Stimulated activated naive CD4-positive, alpha-beta T cell (primary cell): ENCODE results near the gene ADNP2.
A peak's percentile ranks its signal among the peaks of the same experiment; 100 is the strongest.

ENCODE experiments used
- DNase-seq, 6 experiments: peaks; one replicate each; lab custom pipeline; 2025; lab: John Stamatoyannopoulos, UW

ADNP2 gene

GRCh38 chr18:80105369-80106167 is 3.5 kb upstream of the ADNP2 start:
- DNase-seq, result no peak

- DNase-seq, result no peak
These were observed 2.5 kb upstream of the ADNP2 start for GRCh38 chr18:80106482-80107051.

- no peak for DNase-seq
These were observed 1.6 kb upstream of the ADNP2 start for GRCh38 chr18:80107426-80107825.

- DNase-seq, result peak in 1 of 6 experiments; percentile 17
These were observed 933 bp upstream of the ADNP2 start for GRCh38 chr18:80108121-80108536.

- DNase-seq, result peak in 2 of 6 experiments; percentile 35 to 57
These were observed 615 bp downstream of the ADNP2 start for GRCh38 chr18:80109676-80110078.

GRCh38 chr18:80112624-80113248 is 3.7 kb downstream of the ADNP2 start:
- DNase-seq, result no peak

- DNase-seq, result no peak
These were observed 6.0 kb downstream of the ADNP2 start for GRCh38 chr18:80115035-80115434.

- no peak for DNase-seq
These were observed 10.0 kb downstream of the ADNP2 start for GRCh38 chr18:80119111-80119510.

- no peak for DNase-seq
These were observed 11.9 kb downstream of the ADNP2 start for GRCh38 chr18:80120932-80121331.

GRCh38 chr18:80124131-80124530 is 15.1 kb downstream of the ADNP2 start:
- DNase-seq, result no peak

GRCh38 chr18:80126797-80127196 is 17.7 kb downstream of the ADNP2 start:
- DNase-seq, result peak in 2 of 6 experiments; percentile 14 to 21

GRCh38 chr18:80127635-80128034 is 18.6 kb downstream of the ADNP2 start:
- no peak for DNase-seq

- DNase-seq, result no peak
These were observed 20.8 kb downstream of the ADNP2 start for GRCh38 chr18:80129672-80130367.

GRCh38 chr18:80130555-80130954 is 21.5 kb downstream of the ADNP2 start:
- no peak for DNase-seq

- DNase-seq, result no peak
These were observed 23.2 kb downstream of the ADNP2 start for GRCh38 chr18:80132180-80132812.

GRCh38 chr18:80133124-80133523 is 24.1 kb downstream of the ADNP2 start:
- DNase-seq, result no peak

GRCh38 chr18:80135136-80135535 is 26.1 kb downstream of the ADNP2 start:
- no peak for DNase-seq

- DNase-seq, result no peak
These were observed 27.6 kb downstream of the ADNP2 start for GRCh38 chr18:80136679-80137078.

- no peak for DNase-seq
These were observed 28.1 kb downstream of the ADNP2 start for GRCh38 chr18:80137137-80137536.

- DNase-seq, result no peak
These were observed 28.9 kb downstream of the ADNP2 start for GRCh38 chr18:80137976-80138375.

- no peak for DNase-seq
These were observed 31.5 kb downstream of the ADNP2 start for GRCh38 chr18:80140455-80140985.

GRCh38 chr18:80143881-80144280 is 34.8 kb downstream of the ADNP2 start:
- DNase-seq, result no peak
